Measurements from ENCODE around the gene PRC1. TPM values are rescaled to one million over a fixed set of nuclear protein-coding genes. Genes with fewer than 3 reads are reported as not detected.
"Not testable (repeated sequence)": the region's sequence is repeated elsewhere in the genome, so short reads cannot be mapped to it uniquely, and the experiment has no call there.

PRC1 gene
- total RNA-seq, 2 donors from 2014 or later: 19.9 to 40.6 TPM

DNA sequence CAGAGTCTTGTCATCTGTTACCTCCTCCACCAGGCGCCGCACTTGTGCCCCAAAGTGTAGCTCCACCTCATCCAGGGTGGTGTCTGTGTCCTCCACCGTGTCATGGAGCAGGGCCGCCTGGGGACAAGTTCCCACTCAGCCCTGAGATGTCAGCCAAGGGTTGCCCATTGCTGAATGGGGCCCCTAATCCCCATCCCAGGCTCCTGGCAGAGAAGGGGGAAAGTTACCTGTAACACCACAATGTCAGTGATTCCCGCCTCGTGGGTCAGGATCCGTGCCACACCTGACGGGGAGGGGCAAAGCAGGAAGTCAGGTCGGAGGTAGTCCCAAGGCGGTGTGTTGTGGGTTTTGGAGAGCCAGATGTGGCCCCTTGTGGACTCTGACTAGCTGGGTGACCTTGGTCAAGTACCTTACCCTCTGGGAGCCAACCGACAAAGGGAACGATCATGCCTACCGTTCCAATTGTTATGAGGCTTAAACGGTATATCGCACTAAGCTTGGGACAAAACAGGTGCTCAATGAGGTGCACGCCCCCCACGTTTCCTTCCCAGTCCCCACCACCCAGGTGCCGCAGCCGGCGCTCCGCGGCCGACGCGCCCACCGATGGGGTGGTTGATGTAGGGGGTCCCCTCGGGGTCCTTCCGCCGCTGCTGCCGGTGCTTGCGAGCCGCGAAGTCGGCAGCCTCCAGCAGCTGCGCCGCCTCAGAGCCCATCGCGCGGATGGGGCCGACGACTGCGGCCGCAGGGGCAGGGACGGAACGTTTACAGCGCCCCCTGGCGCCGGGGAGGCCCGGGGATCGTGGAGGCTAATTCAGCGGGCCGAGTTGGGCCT lies 62.3 kb downstream of the PRC1 start, which contains the start of gene HDDC3:
TSS of gene HDDC3 (minus strand) at position 722 of the 832 bp plus-strand sequence. CDS start at position 713, 9 bp downstream.
- no peaks in the 10 kb centered on the region for H3K27me3 Mint-ChIP-seq
- ATAC-seq (peak; percentile 64), DNase-seq (peak; percentile 79 to 91 (median 87))
- no peaks in the 10 kb centered on the region for H3K9me3 ChIP-seq (ENCODE audit: control insufficient read depth, low read length, poor library complexity, severe bottlenecking)
- peaks cover 34% of the 10 kb centered on the region for H3K4me1 Mint-ChIP-seq
- H3K4me3 Mint-ChIP-seq: peak within 1 kb of the TSS; percentile 98
- no peaks in the 10 kb centered on the region for H3K36me3 Mint-ChIP-seq (ENCODE audit: low read depth)
- peak within 1 kb of the TSS; percentile 96 for H3K27ac Mint-ChIP-seq

DNA sequence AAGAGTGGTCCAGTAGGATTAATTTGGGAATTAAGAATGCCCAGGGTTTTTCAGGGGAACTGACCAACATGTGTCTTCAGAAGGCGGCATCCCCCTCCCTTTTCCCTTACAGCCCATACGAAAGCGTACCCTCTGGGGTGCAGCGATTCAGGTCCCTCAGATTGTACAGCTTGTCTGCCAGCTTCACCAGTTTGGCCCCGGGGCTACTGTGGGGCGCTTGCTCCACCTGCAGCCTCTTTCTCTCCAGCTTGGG lies 62.8 kb downstream of the PRC1 start:
- H3K4me1 Mint-ChIP-seq: peaks cover 29% of the 10 kb centered on the region
- H3K4me3 Mint-ChIP-seq: peak overlapping the region; percentile 98

DNA sequence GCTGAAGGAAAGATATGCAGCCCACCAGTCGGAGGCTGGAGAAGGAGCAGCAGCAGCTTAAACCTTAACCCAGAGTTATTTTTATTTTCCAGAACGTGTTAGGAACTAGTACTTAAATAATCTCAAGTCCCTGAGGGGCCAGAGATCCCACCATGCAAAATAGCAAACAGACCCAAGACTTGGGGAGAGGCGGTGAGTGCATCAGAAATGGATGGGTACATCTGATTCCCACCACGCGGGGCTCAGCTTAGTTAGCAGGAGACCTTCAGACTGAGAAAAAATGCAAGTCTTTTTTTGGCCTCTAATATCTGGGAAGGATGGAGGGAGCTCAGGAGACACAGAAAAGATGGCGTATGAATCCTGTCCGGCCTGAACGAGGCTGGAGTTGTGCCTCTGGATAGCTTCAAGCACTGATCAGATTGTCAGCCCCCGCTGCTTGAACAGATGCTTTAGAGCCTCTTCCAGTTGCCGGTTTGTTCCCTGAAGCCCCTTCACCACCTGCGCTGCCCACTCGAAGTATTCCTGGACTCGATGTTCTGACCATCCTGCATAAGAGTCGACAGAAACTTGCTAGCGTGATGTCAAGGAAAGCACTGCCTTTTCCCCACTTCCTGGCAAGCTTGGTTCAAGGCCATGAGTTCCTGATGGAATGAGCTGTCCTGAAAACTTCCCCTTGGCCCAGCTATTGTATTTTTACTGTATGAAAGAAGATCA lies 63.3 kb downstream of the PRC1 start:
- Mint-ChIP-seq H3K4me1 (peaks cover 24% of the 10 kb centered on the region), H3K27ac (peak overlapping the region; percentile 96), H3K27me3 (no peaks in the 10 kb centered on the region), H3K36me3 (ENCODE audit: low read depth) (no peaks in the 10 kb centered on the region), H3K4me3 (peak overlapping the region; percentile 98)
- H3K9me3 ChIP-seq (ENCODE audit: control insufficient read depth, low read length, poor library complexity, severe bottlenecking): no peaks in the 10 kb centered on the region
- no peak for DNase-seq
- no peak for ATAC-seq

More for the DNA sequence above, 62.8 kb downstream of the PRC1 start:
- H3K9me3 ChIP-seq (ENCODE audit: control insufficient read depth, low read length, poor library complexity, severe bottlenecking): no peaks in the 10 kb centered on the region
- ATAC-seq: no peak
- H3K27ac Mint-ChIP-seq: peak overlapping the region; percentile 96
- H3K36me3 Mint-ChIP-seq (ENCODE audit: low read depth): no peaks in the 10 kb centered on the region
- DNase-seq: no peak
- H3K27me3 Mint-ChIP-seq: no peaks in the 10 kb centered on the region

DNA sequence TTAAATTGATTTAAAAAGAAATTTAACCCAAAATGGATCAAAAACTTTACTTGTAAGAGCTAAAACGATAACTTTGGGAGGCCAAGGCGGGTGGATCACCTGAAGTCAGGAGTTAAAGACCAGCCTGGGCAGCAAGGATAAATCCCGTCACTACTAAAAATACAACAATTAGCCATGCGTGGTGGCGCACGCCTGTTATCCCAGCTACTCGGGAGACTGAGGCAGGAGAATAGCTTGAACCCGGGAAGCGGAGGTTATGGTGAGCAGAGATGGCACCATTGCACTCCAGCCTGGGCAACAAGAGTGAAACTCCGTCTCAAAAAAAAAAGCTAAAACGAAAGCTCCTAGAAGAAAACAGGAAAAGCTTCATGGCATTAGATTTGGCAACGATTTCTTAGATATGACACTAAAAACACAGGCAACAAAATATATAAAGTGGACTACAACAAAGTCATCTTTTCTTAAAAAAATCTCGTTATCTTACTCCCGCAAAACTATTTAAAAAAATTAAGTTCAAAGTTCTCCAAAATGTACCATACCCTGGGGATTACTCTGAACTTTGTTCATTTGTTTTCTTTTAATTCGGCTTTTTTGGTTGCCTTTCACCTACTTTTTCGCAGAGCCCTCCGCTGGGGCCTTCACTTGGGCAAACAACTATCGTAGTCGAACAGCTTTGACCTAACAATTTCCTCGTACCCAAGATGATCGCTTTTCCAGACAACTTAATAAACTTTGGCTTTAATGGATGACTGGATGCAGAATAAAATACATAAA lies 64.9 kb downstream of the PRC1 start:
- H3K9me3 ChIP-seq (ENCODE audit: control insufficient read depth, low read length, poor library complexity, severe bottlenecking): no peaks in the 10 kb centered on the region
- no peaks in the 10 kb centered on the region for H3K27me3 Mint-ChIP-seq
- ATAC-seq (no peak), DNase-seq (no peak)
- peak overlapping the region; percentile 96 for H3K27ac Mint-ChIP-seq
- H3K4me3 Mint-ChIP-seq: peak overlapping the region; percentile 98
- H3K4me1 Mint-ChIP-seq: peaks cover 24% of the 10 kb centered on the region
- no peaks in the 10 kb centered on the region for H3K36me3 Mint-ChIP-seq (ENCODE audit: low read depth)

DNA sequence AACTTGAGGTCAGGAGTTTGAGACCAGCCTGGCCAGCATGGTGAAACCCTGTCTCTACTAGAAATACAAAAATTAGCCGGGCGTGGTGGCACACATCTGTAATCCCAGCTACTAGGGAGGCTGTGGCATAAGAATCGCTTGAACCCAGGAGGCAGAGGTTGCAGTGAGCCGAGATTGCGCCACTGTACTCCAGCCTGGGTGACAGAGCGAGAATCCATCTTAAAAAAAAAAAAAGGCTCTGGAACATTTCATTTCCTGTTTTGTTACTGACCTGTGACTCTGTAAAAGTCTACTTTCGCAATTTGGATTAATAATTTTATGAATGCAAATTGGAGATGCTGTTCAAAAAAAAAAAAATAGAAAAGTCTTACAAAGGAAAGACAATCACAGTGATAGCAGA lies 66.2 kb downstream of the PRC1 start:
- H3K4me1 Mint-ChIP-seq: peaks cover 20% of the 10 kb centered on the region
- not testable (repeated sequence) for H3K36me3 Mint-ChIP-seq (ENCODE audit: low read depth); DNase-seq; H3K4me3 Mint-ChIP-seq; H3K27ac Mint-ChIP-seq; H3K9me3 ChIP-seq (ENCODE audit: control insufficient read depth, low read length, poor library complexity, severe bottlenecking); H3K27me3 Mint-ChIP-seq; ATAC-seq

DNA sequence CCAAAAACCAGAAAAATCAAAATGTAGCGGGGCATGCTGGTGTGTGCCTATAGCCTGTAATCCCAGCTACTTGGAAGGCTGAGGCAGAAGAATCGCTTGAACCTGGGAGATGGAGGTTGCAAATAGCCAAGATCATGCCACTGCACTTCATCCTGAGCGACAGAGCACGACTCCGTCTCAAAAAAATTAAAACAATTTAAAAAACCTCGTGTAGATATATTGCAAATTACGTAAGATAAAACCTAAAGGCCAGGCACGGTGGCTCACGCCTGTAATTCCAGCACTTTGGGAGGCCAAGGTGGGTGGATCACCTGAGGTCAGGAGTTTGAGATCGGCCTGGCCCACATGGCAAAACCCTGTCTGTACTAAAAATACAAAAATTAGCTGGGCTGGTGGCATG lies 67.6 kb downstream of the PRC1 start:
- ATAC-seq; H3K4me3 Mint-ChIP-seq; H3K9me3 ChIP-seq (ENCODE audit: control insufficient read depth, low read length, poor library complexity, severe bottlenecking); H3K27me3 Mint-ChIP-seq; DNase-seq; H3K27ac Mint-ChIP-seq; H3K36me3 Mint-ChIP-seq (ENCODE audit: low read depth): not testable (repeated sequence)
- H3K4me1 Mint-ChIP-seq: peaks cover 16% of the 10 kb centered on the region

DNA sequence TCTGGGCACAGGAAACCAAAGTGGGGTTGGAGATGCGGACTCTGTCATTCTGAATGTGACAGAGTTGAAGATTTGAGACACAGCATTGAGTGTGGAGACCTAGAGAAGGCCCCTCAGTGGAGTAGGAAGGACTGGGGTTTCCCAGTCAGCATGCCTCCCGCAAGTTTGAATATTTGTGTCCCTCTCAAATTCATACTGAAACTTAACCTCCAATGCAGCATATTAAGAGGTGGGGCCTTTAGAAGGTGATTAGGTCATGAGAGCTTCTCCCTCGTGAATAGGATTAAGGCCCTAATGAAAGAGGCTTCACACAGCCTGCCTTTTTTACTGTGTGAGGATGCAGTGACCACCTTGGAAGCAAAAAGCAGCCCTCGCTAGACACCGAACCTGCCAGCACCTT lies 70.0 kb downstream of the PRC1 start:
- Mint-ChIP-seq H3K36me3 (ENCODE audit: low read depth) (no peaks in the 10 kb centered on the region), H3K27me3 (no peaks in the 10 kb centered on the region), H3K27ac (peak overlapping the region; percentile 9), H3K4me3 (no peak overlapping the region), H3K4me1 (peaks cover 5% of the 10 kb centered on the region)
- H3K9me3 ChIP-seq (ENCODE audit: control insufficient read depth, low read length, poor library complexity, severe bottlenecking): no peaks in the 10 kb centered on the region
- ATAC-seq: no peak
- DNase-seq: no peak

DNA sequence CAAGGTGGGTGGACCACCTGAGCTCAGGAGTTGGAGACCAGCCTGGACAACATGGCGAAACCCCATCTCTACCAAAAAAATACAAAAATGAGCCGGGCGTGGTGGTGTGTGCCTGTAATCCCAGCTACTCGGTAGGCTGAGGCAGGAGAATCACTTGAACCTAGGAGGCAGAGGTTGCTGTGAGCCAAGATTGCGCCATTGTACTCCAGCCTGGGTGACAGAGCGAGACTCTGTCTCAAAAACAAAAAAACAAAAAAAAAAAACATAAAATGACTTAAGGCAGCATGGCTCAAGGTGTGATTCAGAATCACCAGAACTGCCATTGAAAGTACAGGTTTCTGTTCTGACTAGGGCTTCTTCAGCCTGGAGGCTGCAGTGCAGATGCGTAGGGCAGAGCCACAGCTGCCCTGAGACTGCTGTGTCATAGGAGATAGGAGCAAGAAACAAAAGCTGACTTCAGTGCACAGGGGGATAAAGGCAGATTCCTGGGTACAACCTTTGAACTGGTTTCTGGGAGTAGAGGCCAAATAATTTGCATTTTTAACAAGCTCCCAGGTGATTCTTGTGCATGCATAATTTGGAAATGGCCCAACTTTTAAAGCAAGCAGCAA lies 71.5 kb downstream of the PRC1 start:
- not testable (repeated sequence) for H3K27ac Mint-ChIP-seq; DNase-seq; H3K36me3 Mint-ChIP-seq (ENCODE audit: low read depth); ATAC-seq; H3K27me3 Mint-ChIP-seq; H3K9me3 ChIP-seq (ENCODE audit: control insufficient read depth, low read length, poor library complexity, severe bottlenecking); H3K4me3 Mint-ChIP-seq; H3K4me1 Mint-ChIP-seq

DNA sequence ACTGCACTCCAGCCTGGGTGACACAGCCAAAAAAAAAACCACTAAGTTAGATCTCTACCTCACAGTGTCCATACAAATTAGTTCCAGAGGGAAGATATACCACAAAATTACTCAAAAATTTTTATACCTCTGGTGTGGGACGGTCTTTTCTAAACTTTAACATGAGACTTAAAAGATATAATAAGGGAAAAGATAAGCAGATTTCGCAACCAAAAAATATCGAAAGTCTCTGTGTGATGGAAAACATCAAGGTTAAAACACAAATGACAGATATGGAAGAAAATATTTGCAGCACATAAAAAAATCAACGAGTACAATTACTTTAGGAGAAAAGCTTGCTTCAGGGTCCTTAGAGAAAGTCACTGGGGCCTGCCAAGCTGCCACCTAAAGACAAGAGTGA lies 72.4 kb downstream of the PRC1 start:
- no peak for ATAC-seq
- Mint-ChIP-seq H3K27ac (no peak overlapping the region), H3K4me3 (no peak overlapping the region), H3K4me1 (peaks cover 8% of the 10 kb centered on the region), H3K27me3 (no peaks in the 10 kb centered on the region), H3K36me3 (ENCODE audit: low read depth) (peaks cover 3% of the 10 kb centered on the region)
- DNase-seq: no peak
- no peaks in the 10 kb centered on the region for H3K9me3 ChIP-seq (ENCODE audit: control insufficient read depth, low read length, poor library complexity, severe bottlenecking)

DNA sequence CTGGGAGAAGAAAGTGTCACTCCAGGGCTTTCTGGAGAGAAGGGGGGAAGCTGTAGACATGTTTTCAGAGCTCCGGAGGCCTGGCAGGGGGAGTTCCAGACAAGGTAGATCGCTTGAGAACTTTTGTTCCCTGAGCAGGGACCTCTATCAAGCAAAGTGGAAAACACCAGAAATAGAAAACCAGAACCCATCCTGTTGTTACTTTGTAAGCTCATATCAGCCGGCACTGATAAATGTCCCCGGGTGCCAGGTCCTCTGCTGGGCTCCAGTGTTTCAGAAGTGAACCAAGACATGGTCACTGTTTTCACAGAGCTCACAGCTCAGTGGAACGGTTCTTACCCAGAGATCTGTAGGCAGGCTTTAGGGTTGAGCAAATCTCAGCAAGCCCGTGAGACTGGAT lies 75.5 kb downstream of the PRC1 start:
- Mint-ChIP-seq H3K4me3 (no peak overlapping the region), H3K36me3 (ENCODE audit: low read depth) (peaks cover 7% of the 10 kb centered on the region), H3K4me1 (peaks cover 8% of the 10 kb centered on the region), H3K27me3 (no peaks in the 10 kb centered on the region), H3K27ac (no peak overlapping the region)
- DNase-seq (no peak), ATAC-seq (no peak)
- no peaks in the 10 kb centered on the region for H3K9me3 ChIP-seq (ENCODE audit: control insufficient read depth, low read length, poor library complexity, severe bottlenecking)

DNA sequence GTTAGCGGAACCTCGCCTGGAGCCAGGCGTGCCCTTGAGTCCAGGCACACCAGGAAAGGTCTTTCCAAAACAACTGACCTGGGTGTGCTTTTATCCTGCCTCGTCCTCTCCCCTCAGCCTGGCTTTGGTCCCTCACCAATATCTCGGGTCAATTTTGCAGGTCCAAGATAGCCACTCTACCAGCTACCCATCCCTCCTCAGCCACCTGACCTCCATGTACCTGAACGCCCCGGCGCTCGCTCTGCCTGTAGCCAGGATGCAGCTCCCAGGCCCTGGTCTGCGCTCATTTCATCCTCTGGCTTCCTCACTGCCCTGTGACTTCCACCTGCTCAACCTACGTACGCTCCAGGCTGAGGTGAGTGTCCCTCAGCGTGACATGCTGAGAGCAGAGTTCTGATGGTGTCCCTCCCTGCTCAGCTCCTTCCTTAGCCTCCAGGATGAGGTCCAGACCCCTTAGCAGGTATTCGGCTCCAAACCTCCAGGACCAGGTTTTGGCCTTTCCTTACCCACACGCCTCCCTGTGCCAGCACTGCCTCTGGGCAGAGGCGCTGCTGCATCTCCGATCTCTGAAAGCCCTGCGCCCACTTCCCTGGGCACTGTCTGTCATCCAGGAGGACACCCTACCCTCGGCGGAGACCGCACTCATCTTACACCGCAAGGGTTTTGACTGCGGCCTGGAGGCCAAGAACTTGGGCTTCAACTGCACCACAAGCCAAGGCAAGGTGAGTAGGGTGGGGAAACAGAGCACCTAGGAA lies 76.1 kb downstream of the PRC1 start:
- no peaks in the 10 kb centered on the region for H3K9me3 ChIP-seq (ENCODE audit: control insufficient read depth, low read length, poor library complexity, severe bottlenecking)
- ATAC-seq (no peak), DNase-seq (no peak)
- Mint-ChIP-seq H3K27ac (no peak overlapping the region), H3K4me3 (no peak overlapping the region), H3K27me3 (no peaks in the 10 kb centered on the region), H3K36me3 (ENCODE audit: low read depth) (peaks cover 9% of the 10 kb centered on the region), H3K4me1 (peaks cover 9% of the 10 kb centered on the region)

DNA sequence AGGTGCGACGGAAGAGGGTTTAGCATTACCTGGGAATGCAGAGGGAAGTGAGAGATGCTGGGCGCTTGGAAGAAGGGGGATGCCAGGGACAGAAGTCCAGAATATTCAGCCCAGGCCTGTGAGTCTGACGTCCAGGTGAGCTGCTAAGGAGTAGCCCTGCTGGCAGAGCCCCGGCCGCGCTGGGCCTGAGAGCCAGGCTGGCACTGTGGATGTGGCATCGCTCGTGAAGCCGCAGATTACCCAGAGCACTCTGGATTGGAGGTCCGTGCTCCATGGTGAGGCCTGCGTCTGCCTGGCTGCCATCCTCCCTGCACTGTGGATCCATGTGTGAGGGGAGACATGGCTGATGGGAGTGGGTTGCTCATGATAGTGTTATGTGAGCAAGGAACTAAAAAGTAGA lies 76.8 kb downstream of the PRC1 start:
- DNase-seq: no peak
- Mint-ChIP-seq H3K27me3 (no peaks in the 10 kb centered on the region), H3K27ac (no peak overlapping the region), H3K4me1 (peaks cover 9% of the 10 kb centered on the region), H3K36me3 (ENCODE audit: low read depth) (peaks cover 9% of the 10 kb centered on the region), H3K4me3 (peak overlapping the region; percentile 66)
- no peak for ATAC-seq
- H3K9me3 ChIP-seq (ENCODE audit: control insufficient read depth, low read length, poor library complexity, severe bottlenecking): no peaks in the 10 kb centered on the region
